H1 (cell line): ENCODE results near the gene MPP3. TPM values are rescaled to one million over a fixed set of nuclear protein-coding genes. Genes with fewer than 3 reads are reported as not detected.

ENCODE experiments used
- CTCF ChIA-PET: fragments of 300-600 bp; sonication (Branson Sonifier 250); formaldehyde crosslinking; loops from one replicate; lab custom pipeline; 2021; ENCODE audit not compliant: partially characterized antibody; lab: Charles Lee
- POLR2A ChIA-PET: fragments of 300-600 bp; sonication (Branson Sonifier 250); formaldehyde crosslinking; loops from one replicate; lab custom pipeline; 2021; ENCODE audit warnings: inconsistent platforms; ENCODE audit not compliant: partially characterized antibody; lab: Charles Lee
- DNase-seq, 2 experiments: peaks; one replicate each; pipeline versions ENCODE4 v3.0.0 to v3.0.0-alpha.2; 2010 to 2022; ENCODE audit warnings: low spot score in 2 of 2, low read depth in 1 of 2, mixed read lengths in 1 of 2
- FAIRE-seq: peaks from 2 replicates; lab custom pipeline; 2011; peaks lifted over from hg19 to GRCh38; lab: Jason Lieb, UNC
- H2AFZ ChIP-seq: 2 replicates; pipeline ENCODE4 v1.8.1; 2012; ENCODE audit warnings: low read length, inconsistent platforms
- H2AK5ac ChIP-seq: 2 replicates; pipeline ENCODE4 v1.6.1; 2013; ENCODE audit warnings: low read depth, low read length
- H2BK120ac ChIP-seq: replicated peaks from 2 replicates; pipeline ENCODE3; 2013; ENCODE audit warnings: low read depth, low read length, inconsistent platforms
- H2BK12ac ChIP-seq: 2 replicates; pipeline ENCODE4 v1.6.1; 2013; ENCODE audit warnings: low read depth, low read length
- H2BK15ac ChIP-seq: 2 replicates; pipeline ENCODE4 v1.6.1; 2013; ENCODE audit warnings: low read length
- H2BK20ac ChIP-seq: 2 replicates; pipeline ENCODE4 v1.6.1; 2013; ENCODE audit warnings: low read length
- H2BK5ac ChIP-seq: 2 replicates; pipeline ENCODE4 v1.6.1; 2013; ENCODE audit warnings: low read depth, low read length
- H3K14ac ChIP-seq: 2 replicates; pipeline ENCODE4 v1.6.1; 2013; ENCODE audit warnings: inconsistent platforms; ENCODE audit not compliant: insufficient read length
- H3K18ac ChIP-seq: 2 replicates; pipeline ENCODE4 v1.6.1; 2013; ENCODE audit warnings: low read length; ENCODE audit errors: extremely low read depth
- H3K23ac ChIP-seq: 2 replicates; pipeline ENCODE4 v1.6.1; 2013; ENCODE audit warnings: inconsistent platforms; ENCODE audit not compliant: insufficient read length
- H3K23me2 ChIP-seq: 2 replicates; pipeline ENCODE4 v1.6.1; 2013; ENCODE audit warnings: low read depth, low read length
- H3K27ac ChIP-seq: 2 replicates; pipeline ENCODE4 v1.6.1; 2011; ENCODE audit warnings: low read depth, low read length, inconsistent platforms
- H3K27me3 ChIP-seq, 4 experiments: replicated peaks in 1 of 4; 1 replicate in 1 of 4; 2 replicates in 3 of 4; pipeline versions ENCODE4 v1.6.1 to v1.8.1; 2011 to 2013; ENCODE audit warnings: low read length in 3 of 4, mild to moderate bottlenecking in 3 of 4, inconsistent platforms in 2 of 4, mixed read lengths in 2 of 4, moderate library complexity in 1 of 4; ENCODE audit not compliant: control insufficient read depth in 3 of 4, insufficient read depth in 3 of 4; ENCODE audit errors: extremely low read depth in 1 of 4
- H3K36me3 ChIP-seq, 4 experiments: 2 replicates each; pipeline versions ENCODE4 v1.6.1 to v1.8.1; 2011 to 2013; ENCODE audit warnings: mild to moderate bottlenecking in 4 of 4, low read length in 3 of 4, moderate library complexity in 2 of 4, control low read depth in 1 of 4, inconsistent platforms in 1 of 4; ENCODE audit not compliant: insufficient read depth in 4 of 4, control insufficient read depth in 2 of 4
- H3K4ac ChIP-seq: replicated peaks from 2 replicates; pipeline ENCODE3; 2013; ENCODE audit warnings: low read length, low read depth, mixed read lengths, inconsistent platforms; ENCODE audit not compliant: insufficient read length
- H3K4me1 ChIP-seq, 4 experiments: replicated peaks in 1 of 4; 1 replicate in 1 of 4; 2 replicates in 3 of 4; pipeline versions ENCODE4 v1.6.1 to v1.8.1; 2011 to 2013; ENCODE audit warnings: low read length in 3 of 4, inconsistent platforms in 2 of 4, mixed read lengths in 1 of 4; ENCODE audit not compliant: insufficient read depth in 4 of 4, control insufficient read depth in 3 of 4
- H3K4me2 ChIP-seq, 2 experiments: 2 replicates each; pipeline versions ENCODE4 v1.6.1 to v1.8.1; 2011 to 2013; ENCODE audit warnings: low read depth in 2 of 2, low read length in 2 of 2, control low read depth in 1 of 2, inconsistent platforms in 1 of 2, mild to moderate bottlenecking in 1 of 2; ENCODE audit not compliant: insufficient read depth in 1 of 2
- H3K4me3 ChIP-seq, 4 experiments: fragments of 200-600, 300-600 bp in 1 of 4; sonication (generic), shearing (Covaris generic), sonication (Bioruptor Twin) in 1 of 4; 2 replicates each; pipeline versions ENCODE4 v1.5.1 to v1.8.1; 2011 to 2016; ENCODE audit warnings: low read length in 4 of 4, low read depth in 3 of 4, control low read depth in 2 of 4, inconsistent platforms in 2 of 4, mild to moderate bottlenecking in 2 of 4, mixed read lengths in 1 of 4, moderate library complexity in 1 of 4; ENCODE audit not compliant: insufficient read depth in 2 of 4; ENCODE audit errors: extremely low read depth in 1 of 4
- H3K56ac ChIP-seq: replicated peaks from 2 replicates; pipeline ENCODE3; 2013; ENCODE audit warnings: low read depth, mild to moderate bottlenecking, mixed read lengths, low read length, inconsistent platforms; ENCODE audit not compliant: insufficient read length
- H3K79me1 ChIP-seq: 2 replicates; pipeline ENCODE4 v1.6.1; 2013; ENCODE audit warnings: low read depth, low read length, control low read depth
- H3K79me2 ChIP-seq, 2 experiments: 2 replicates each; pipeline versions ENCODE4 v1.6.1 to v1.8.1; 2012 to 2013; ENCODE audit warnings: low read length in 2 of 2, mild to moderate bottlenecking in 2 of 2, inconsistent platforms in 1 of 2; ENCODE audit not compliant: insufficient read depth in 2 of 2, control insufficient read depth in 1 of 2
- H3K9ac ChIP-seq, 4 experiments: replicated peaks in 1 of 4; 1 replicate in 1 of 4; 2 replicates in 3 of 4; pipeline versions ENCODE4 v1.6.1 to v1.8.1; 2011 to 2013; ENCODE audit warnings: low read depth in 3 of 4, low read length in 3 of 4, control low read depth in 2 of 4, mild to moderate bottlenecking in 2 of 4, moderate library complexity in 2 of 4, inconsistent platforms in 1 of 4; ENCODE audit errors: extremely low read depth in 1 of 4
- H3K9me3 ChIP-seq, 2 experiments: 2 replicates each; pipeline versions ENCODE4 v1.6.1 to v1.8.1; 2012 to 2013; ENCODE audit warnings: mild to moderate bottlenecking in 2 of 2, moderate library complexity in 2 of 2, control low read depth in 1 of 2, inconsistent platforms in 1 of 2, low read depth in 1 of 2, low read length in 1 of 2, mixed read lengths in 1 of 2; ENCODE audit not compliant: insufficient read depth in 2 of 2
- H4K20me1 ChIP-seq, 2 experiments: replicated peaks in 1 of 2; 2 replicates each; pipeline versions ENCODE3 to v1.8.1; 2011 to 2013; ENCODE audit warnings: inconsistent platforms in 2 of 2, low read length in 2 of 2, mild to moderate bottlenecking in 1 of 2; ENCODE audit not compliant: insufficient read depth in 2 of 2, control insufficient read depth in 1 of 2
- H4K5ac ChIP-seq: 2 replicates; pipeline ENCODE4 v1.6.1; 2013; ENCODE audit warnings: low read length, low read depth, mixed read lengths, inconsistent platforms; ENCODE audit not compliant: insufficient read length
- H4K8ac ChIP-seq: 2 replicates; pipeline ENCODE4 v1.8.0; 2013; ENCODE audit warnings: mild to moderate bottlenecking, moderate library complexity, low read length, inconsistent platforms; ENCODE audit not compliant: insufficient read depth; ENCODE audit errors: extremely low read depth
- H4K91ac ChIP-seq: replicated peaks from 2 replicates; pipeline ENCODE3; 2013; ENCODE audit warnings: low read length, mixed read lengths, inconsistent platforms; ENCODE audit not compliant: insufficient read length
- ATF3 ChIP-seq: IDR thresholded peaks from 2 replicates; pipeline ENCODE4 v1.6.1; 2011; ENCODE audit warnings: low read depth, mild to moderate bottlenecking, low read length; ENCODE audit not compliant: insufficient read depth
- CEBPB ChIP-seq: IDR thresholded peaks from 2 replicates; pipeline ENCODE4 v1.6.1; 2012; ENCODE audit warnings: low read depth, low read length
- E2F6 ChIP-seq: IDR thresholded peaks from 2 replicates; pipeline ENCODE4 v1.6.1; 2012; ENCODE audit warnings: inconsistent platforms
- EZH2 ChIP-seq: fragments of 200-600 bp; sonication (generic); IDR thresholded peaks from 2 replicates; pipeline ENCODE4 v1.7.1; 2012; ENCODE audit warnings: low read depth, mild to moderate bottlenecking, moderate library complexity, low read length, inconsistent platforms; ENCODE audit not compliant: severe bottlenecking
- HDAC6 ChIP-seq: IDR thresholded peaks from one replicate; pipeline ENCODE4 v1.7.1; 2012; ENCODE audit warnings: low read depth, mild to moderate bottlenecking, inconsistent platforms, low read length, moderate library complexity
- MAX ChIP-seq: IDR thresholded peaks from 2 replicates; pipeline ENCODE4 v1.6.1; 2012; ENCODE audit warnings: inconsistent platforms
- POLR2AphosphoS5 ChIP-seq: IDR thresholded peaks from 2 replicates; pipeline ENCODE4 v1.6.1; 2011; ENCODE audit warnings: low read depth, low read length
- WGBS, 2 experiments: shearing (Covaris generic) in 1 of 2; methylation state at CpG; one replicate each; pipeline versions ENCODE4 v1.1.6 to v1.1.7; 2013 to 2015; ENCODE audit warnings: low lambda C conversion rate in 2 of 2, mixed read lengths in 2 of 2, inconsistent platforms in 1 of 2, low coverage in 1 of 2, missing lambda C conversion rate in 1 of 2; ENCODE audit not compliant: insufficient replicate concordance in 2 of 2, insufficient coverage in 1 of 2, insufficient read length in 1 of 2; ENCODE audit errors: extremely low coverage in 1 of 2, missing lambda C conversion rate in 1 of 2; 5-methylcytosine and 5-hydroxymethylcytosine counted together
- polyA plus RNA-seq, 7 experiments: library from polyadenylated mRNA; depleted of rRNA in 3 of 7; stranded (reverse) in 5 of 7; unstranded in 2 of 7; fragments of >200 nt in 5 of 7; fragments of 200-250 nt in 2 of 7; gene quantifications; 1 replicate in 5 of 7; 2 replicates in 1 of 7; 4 replicates in 1 of 7; pipeline versions ENCODE4 v1.2.1 to v1.2.3, GENCODE V29; 2011 to 2013; ENCODE audit warnings: missing spikeins in 2 of 7, mixed read lengths in 2 of 7
- total RNA-seq: library from RNA; stranded (reverse); fragmentation: NEBNext Ultra II Directional; extraction: Animal tissue kit (Norgen Biotek cat#: 25700); gene quantifications from 2 replicates; pipeline ENCODE4 v1.2.1, GENCODE V29; 2021

The MPP3 gene
- total and polyA plus RNA-seq, 2 of the 8 experiments (the other 6 are each of a cell fraction or from before 2014, with no cell fraction given) = 3.1 to 6.1 TPM

- H2AFZ ChIP-seq = no peak overlapping the region
- peaks cover 10% of the 10 kb centered on the region; the same call in 1 of the 2 replicates for H3K23me2 ChIP-seq
- H2BK12ac ChIP-seq = 0 out of 2 replicates have a peak overlapping the region, but pooled peaks have one; percentile 39
- H2AK5ac ChIP-seq = no peak overlapping the region
- H3K14ac ChIP-seq = no peak overlapping the region
- H4K20me1 ChIP-seq = peaks cover 0 to 2% of the 10 kb centered on the region in 2 experiments
- peak overlapping the region; percentile 83 for H4K91ac ChIP-seq
- DNase-seq (peak in 1 of 2 experiments; percentile 65), FAIRE-seq (no peak)
- no peak overlapping the region for H2BK20ac ChIP-seq
- POLR2A ChIA-PET = interaction anchor here (1.2 to 1.4 kb wide), 2 partner anchors 14 to 29 kb away, joined by 3 to 5 read pairs; partner anchors contain the start of gene CD300LG
- peaks cover 0 to 4% of the 10 kb centered on the region in 2 experiments; a peak in 2 of 4 replicates for H3K9me3 ChIP-seq
- 29% methylated on average over 18 of the region's 51 CpGs; no CpG with 5 or more reads in 1 of the 2 experiments for WGBS, 2 experiments
- H3K4ac ChIP-seq = no peak overlapping the region
- H3K4me2 ChIP-seq = peak overlapping the region; percentile 80 to 95
- H3K4me1 ChIP-seq = peaks cover 0 to 11% (median 6%) of the 10 kb centered on the region in 4 experiments; a peak in 5 of 7 replicates
- no peak overlapping the region for H2BK15ac ChIP-seq
- H4K5ac ChIP-seq = peak overlapping the region; percentile 49
- peak overlapping the region; percentile 48; the same call in 1 of the 2 replicates for H3K18ac ChIP-seq
- no peak overlapping the region for H3K27ac ChIP-seq
- H3K9ac ChIP-seq = no peak overlapping the region; a peak in 1 of 7 replicates
- H2BK5ac ChIP-seq = no peak overlapping the region
- H3K56ac ChIP-seq = no peak overlapping the region
- H3K36me3 ChIP-seq = peaks cover 0 to 4% (median 0%) of the 10 kb centered on the region in 4 experiments; a peak in 1 of 8 replicates
- no peak overlapping the region for H2BK120ac ChIP-seq
- H3K23ac ChIP-seq = no peak overlapping the region
- H4K8ac ChIP-seq = peak overlapping the region; percentile 81; the same call in 1 of the 2 replicates
- H3K4me3 ChIP-seq = peak overlapping the region; percentile 44 to 87 (median 57)
- H3K27me3 ChIP-seq = peaks cover 0 to 15% (median 13%) of the 10 kb centered on the region in 4 experiments; a peak in 6 of 7 replicates
- no peaks in the 10 kb centered on the region for H3K79me1 ChIP-seq
- no peaks in the 10 kb centered on the region for H3K79me2 ChIP-seq
- CTCF ChIA-PET = interaction anchor here (0.6 to 2.2 kb wide), 4 partner anchors 11 to 814 kb away, joined by 3 to 10 read pairs (median 4); partner anchors contain the start of gene CD300LG
- TF ChIP-seq MAX (peak; percentile 69; the same call in 1 of the 2 replicates), E2F6 (peak; percentile 30; the same call in 1 of the 2 replicates), POLR2AphosphoS5 (no peak), CEBPB (no peak), HDAC6 (no peak), EZH2 (no peak), ATF3 (no peak)
These were observed 574 bp downstream of the MPP3 start for GRCh38 chr17:43832168-43832975.
